GM21390 (cell line): ENCODE measurements around the gene SPACA9.

ENCODE experiments used
- ATAC-seq: cut with Tn5 transposase; IDR thresholded peaks from one replicate; pipeline ENCODE4 v1.9.1; 2021; ENCODE audit not compliant: unreplicated experiment

Gene SPACA9

GRCh38 chr9:132935026-132935425 is 56.3 kb downstream of the SPACA9 start:
- ATAC-seq, result no peak

- ATAC-seq, result no peak
These were observed 58.8 kb downstream of the SPACA9 start for GRCh38 chr9:132937463-132937901.

- ATAC-seq, result no peak
These were observed 60.5 kb downstream of the SPACA9 start for GRCh38 chr9:132939169-132939568.
